ENCODE results near the gene HCN2.

The HCN2 gene

GRCh38 chr19:656751-657559 lies 67.3 kb downstream of the HCN2 start:
- no peak for DNase-seq (ENCODE audit: low read depth, low spot score)

DNA sequence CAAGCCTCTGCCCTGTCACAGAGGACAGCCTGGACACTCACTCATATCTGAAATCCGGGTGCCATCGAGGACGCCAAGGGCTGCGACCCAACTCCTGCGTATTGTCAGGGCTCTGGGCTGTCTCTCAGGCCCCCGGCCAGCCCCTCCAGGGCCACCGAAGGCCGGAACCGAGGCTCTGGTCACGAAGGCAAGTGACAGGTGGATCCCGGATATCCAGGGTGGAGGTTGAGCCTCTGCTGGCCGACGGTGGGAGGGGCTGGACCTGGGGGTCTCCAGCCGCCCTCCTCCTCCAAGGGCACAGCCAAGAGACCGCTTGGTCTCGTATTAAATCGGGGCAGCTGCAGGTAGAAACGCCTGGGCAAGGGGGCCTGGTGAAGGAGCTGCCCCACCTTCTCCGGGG lies 67.9 kb downstream of the HCN2 start:
- no peak for DNase-seq (ENCODE audit: low read depth, low spot score)

DNA sequence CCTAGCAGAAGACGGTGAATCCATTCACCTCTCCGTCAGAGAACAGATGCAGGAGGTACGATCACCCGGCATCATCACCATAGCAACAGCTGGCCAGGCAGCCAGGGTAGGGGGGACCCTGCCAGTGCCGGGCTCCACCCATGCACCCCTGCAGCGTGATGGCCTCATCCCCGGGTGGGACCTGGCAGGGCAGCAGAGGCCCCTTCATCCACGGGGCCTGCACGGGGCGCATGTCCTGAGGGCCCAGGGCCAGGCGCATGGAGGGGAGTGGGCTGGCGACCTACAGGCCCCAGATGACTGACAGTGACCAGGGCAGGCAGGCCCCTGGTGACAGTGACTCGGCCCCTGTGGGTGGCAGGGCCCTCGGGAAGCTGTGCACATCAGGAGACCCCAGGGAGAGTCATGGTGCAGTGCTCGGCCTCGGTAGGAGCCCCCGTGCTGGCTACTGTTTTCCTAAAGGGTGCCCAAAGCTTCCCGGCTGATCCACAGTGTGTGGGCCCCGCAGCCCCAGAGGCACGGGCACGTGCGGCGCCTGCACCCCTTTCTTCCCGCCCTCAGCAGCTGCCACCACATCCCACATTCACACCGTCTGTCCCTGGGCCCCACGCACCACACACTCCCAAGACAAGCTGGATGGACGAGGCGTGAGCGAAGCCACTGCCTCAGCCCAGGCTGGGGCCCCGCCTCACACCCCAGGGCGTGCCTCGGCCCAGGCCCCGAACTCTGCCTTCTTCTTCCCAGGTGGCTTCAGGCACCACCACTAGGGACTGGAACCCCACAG lies 68.6 kb downstream of the HCN2 start:
- no peak for DNase-seq (ENCODE audit: low read depth, low spot score)

DNA sequence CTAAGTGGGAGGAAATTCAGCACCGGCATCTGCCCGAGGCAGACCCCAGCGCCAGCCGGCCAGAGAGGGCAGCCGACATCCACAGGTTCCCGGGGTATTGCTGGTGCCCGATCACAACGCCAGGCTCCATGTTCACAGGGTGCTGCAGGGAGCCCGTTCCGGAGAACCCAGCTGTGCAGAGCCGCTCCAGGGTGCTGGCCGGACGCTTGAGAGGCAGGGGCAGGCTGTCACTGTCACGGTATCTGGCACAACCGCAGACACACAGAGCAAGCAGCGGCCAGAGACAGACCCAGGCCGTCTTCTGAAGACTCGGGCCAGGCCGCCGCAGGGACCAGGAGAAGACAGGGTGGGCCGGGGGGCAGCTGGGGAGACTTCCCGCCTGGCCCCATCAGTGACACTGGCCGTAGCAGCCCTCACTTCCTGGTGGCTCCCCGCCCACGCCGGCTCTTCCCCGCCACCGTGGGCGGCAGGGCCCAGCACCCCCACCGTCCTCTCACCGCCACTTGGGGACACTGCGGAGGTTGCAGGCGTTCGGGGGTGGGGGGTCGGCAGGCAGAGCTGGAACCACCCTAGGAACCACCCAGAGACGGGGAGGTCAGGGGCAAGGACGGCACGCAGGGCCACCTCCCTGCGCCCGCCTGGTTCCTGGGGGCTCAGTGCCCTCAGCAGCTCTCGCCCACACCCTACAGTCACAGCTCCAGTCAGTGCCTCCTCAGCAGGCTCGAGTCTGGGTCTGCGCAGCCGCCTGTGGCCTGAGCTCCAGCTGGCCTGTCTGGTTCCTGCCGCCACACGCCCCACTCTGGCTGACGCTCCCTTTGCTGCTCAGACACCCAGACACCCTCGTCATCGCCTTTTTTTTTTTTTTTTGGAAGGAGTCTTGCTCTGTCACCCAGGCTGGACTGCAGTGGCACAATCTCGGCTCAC lies 69.5 kb downstream of the HCN2 start:
- no peak for DNase-seq (ENCODE audit: low read depth, low spot score)

DNA sequence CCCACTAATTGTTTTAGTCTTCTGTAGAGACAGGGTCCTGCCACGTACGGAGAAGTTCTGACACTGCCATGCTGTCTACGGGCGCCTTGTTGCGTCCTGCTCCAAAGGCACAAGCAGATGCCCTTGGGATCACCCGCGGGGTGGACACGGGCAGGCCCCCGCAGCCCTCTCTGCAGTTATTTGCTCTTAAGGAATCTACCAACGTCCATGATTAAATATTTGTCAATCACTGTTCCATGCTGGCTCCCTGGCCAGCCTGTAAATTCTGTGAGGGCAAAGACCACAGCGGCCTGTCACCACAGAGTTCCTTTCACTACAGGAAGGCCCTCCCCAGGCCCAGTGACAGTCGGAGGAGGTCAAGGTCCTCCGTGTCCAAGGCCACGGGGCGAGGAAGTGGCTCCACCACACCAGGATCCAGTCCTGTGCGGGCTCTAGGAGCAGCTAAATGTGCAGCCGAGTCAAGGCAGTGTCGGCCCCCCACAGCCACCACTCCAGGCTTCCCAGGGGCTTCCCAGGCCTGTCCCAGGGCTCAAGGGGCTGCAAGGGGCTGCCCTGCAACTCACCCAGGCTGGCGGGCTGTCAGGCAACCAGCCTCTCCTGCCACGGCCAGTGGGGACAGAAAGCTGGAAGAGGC lies 71.2 kb downstream of the HCN2 start:
- no peak for DNase-seq (ENCODE audit: low read depth, low spot score)

GRCh38 chr19:661427-662196 lies 71.9 kb downstream of the HCN2 start:
- DNase-seq (ENCODE audit: low read depth, low spot score) = no peak

GRCh38 chr19:662207-662961 lies 72.7 kb downstream of the HCN2 start:
- no peak for DNase-seq (ENCODE audit: low read depth, low spot score)

DNA sequence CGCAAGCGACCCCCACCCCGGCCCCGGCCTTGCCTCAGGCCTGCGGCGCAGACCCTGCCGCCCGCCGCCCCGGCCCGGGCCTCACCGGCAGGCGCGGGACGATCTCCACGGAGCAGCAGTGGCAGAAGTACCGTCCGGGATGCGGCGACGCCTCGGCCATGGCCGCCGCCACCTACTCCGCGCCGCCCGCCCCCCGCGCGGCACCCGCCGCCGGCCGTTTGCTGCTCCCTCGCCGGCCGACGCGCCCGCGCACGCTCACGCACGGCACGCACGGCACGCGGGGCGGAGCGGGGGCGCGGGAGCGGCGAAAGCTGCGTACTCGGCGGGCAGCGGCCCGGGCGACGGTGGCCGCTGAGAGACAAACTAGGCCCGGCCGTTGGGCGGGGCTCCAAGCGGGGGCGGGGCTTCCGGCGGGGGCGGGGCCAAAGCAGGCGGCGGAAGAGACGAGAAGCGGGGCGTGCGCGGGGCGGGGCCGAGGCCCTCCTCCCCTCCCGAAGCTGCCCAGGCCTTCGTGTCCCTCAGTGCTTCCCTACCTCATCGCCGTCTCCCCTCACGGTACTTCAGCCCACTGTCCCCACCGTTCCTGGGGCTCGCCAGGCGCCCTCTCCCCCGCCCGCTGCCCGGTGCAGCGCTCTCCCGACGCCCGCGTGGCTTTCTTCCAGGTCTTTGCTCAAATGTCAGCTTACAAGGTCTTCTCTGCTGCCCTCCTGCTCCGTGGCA lies 73.4 kb downstream of the HCN2 start, which contains the start of gene RNF126:
RNF126 (minus strand) TSS at position 253 of the 720 bp plus-strand sequence; CDS start at position 160, 93 bp downstream.
- DNase-seq (ENCODE audit: low read depth, low spot score) = peak; percentile 77

DNA sequence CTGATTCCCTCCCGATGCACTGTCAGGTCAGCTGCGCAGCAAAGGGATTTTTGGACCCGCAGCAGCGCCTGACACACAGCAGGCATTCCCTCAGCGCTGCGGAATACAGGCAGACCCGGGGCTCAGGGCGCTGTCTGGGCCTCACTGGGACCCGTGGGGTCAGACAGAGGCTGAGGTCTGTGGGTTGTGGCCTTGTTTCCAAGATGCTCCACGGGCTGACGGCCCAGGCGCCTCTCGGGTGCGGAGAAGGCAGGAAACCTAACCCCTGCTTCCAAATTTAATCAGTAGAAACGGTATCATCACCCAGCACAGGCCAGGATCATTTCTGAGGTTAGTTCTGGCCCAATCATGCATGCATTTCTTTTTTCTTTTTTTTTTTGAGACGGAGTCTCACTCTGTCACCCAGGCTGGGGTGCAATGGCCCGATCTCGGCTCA lies 74.0 kb downstream of the HCN2 start:
- no peak for DNase-seq (ENCODE audit: low read depth, low spot score)

DNA sequence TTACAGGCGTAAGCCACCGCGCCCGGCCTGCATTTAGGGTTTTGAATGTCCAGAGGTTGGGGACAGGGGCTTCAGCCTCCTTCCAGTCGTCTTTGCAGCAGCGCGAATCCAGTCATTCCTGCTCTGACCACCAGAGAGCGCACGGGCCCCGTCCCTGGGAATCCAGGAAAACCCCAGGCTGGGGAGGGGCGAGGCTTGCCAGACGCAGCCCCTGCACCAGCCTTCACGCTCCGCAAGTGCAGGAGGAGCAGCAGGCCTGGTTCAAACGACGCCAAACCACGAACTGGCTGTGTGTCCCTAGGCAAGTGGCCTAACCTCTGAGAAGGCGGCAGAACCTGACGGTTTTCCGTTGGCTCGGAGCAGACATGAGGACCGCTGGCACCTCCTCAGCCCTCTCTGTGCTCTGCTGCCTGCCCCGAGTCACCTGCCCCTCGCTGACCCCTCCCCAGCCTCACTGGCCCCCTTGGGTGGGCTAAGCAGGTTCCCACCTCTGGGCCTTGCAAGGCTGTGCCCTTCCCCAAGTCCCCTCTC lies 75.3 kb downstream of the HCN2 start:
- DNase-seq (ENCODE audit: low read depth, low spot score) = peak; percentile 55

All from smooth muscle cell of the brain vasculature (primary cell).